IMR-90 (cell line): Measurements from ENCODE around the gene PDZRN3. TPM values are rescaled to one million over a fixed set of nuclear protein-coding genes. Genes with fewer than 3 reads are reported as not detected.

ENCODE experiments used
- ATAC-seq: fragments of 200-7000 bp; cut with Tn5 transposase; 2 replicates; pipeline ENCODE4 v1.9.1; 2020; ENCODE audit warnings: low read depth, mild to moderate bottlenecking, moderate library complexity
- BruUV-seq: library from RNA; stranded (reverse); fragments of 400-500 nt; replicated peaks from 2 replicates; lab custom pipeline; 2021; lab: Mats Ljungman, UMichigan
- CTCF ChIA-PET: fragments of 300-600 bp; formaldehyde crosslinking; extraction: SDS; loops from one replicate; lab custom pipeline; 2021; ENCODE audit warnings: antibody characterized with exemption; lab: Yijun Ruan, JAX
- POLR2A ChIA-PET: fragments of 300-600 bp; sonication (Branson Sonifier 250); formaldehyde crosslinking; loops from one replicate; lab custom pipeline; 2022; ENCODE audit warnings: antibody characterized with exemption; ENCODE audit not compliant: unreplicated experiment; lab: Charles Lee
- DNase-seq: peaks from one replicate; pipeline ENCODE4 v3.0.0; 2013
- H2AFZ ChIP-seq: replicated peaks from 2 replicates; pipeline ENCODE3; 2013; ENCODE audit warnings: low read length, mild to moderate bottlenecking; ENCODE audit not compliant: poor library complexity
- H2AK5ac ChIP-seq: 2 replicates; pipeline ENCODE4 v1.6.1; 2013; ENCODE audit warnings: low read depth, low read length, inconsistent platforms
- H2AK9ac ChIP-seq: replicated peaks from 2 replicates; pipeline ENCODE3; 2013; ENCODE audit warnings: mild to moderate bottlenecking, low read depth, low read length, moderate library complexity; ENCODE audit not compliant: poor library complexity
- H2BK120ac ChIP-seq: 2 replicates; pipeline ENCODE4 v1.6.1; 2013; ENCODE audit warnings: low read depth, low read length, inconsistent platforms
- H2BK15ac ChIP-seq: 3 replicates; pipeline ENCODE4 v1.6.1; 2013; ENCODE audit warnings: low read depth, low read length, inconsistent platforms
- H2BK20ac ChIP-seq: 2 replicates; pipeline ENCODE4 v1.6.1; 2013; ENCODE audit warnings: low read depth, mild to moderate bottlenecking, inconsistent platforms, low read length, moderate library complexity
- H2BK5ac ChIP-seq: 2 replicates; pipeline ENCODE4 v1.6.1; 2013; ENCODE audit warnings: mild to moderate bottlenecking, low read depth, low read length, inconsistent platforms; ENCODE audit not compliant: poor library complexity, severe bottlenecking
- H3K14ac ChIP-seq: replicated peaks from 2 replicates; pipeline ENCODE4 v1.6.1; 2013; ENCODE audit warnings: low read depth, low read length, inconsistent platforms
- H3K18ac ChIP-seq: 2 replicates; pipeline ENCODE4 v1.6.1; 2013; ENCODE audit warnings: low read depth, low read length, control low read depth
- H3K23ac ChIP-seq: 2 replicates; pipeline ENCODE4 v1.6.1; 2013; ENCODE audit warnings: low read depth, low read length, inconsistent platforms
- H3K27ac ChIP-seq: 2 replicates; pipeline ENCODE4 v1.5.1; 2013; ENCODE audit warnings: mild to moderate bottlenecking, control low read depth, low read length; ENCODE audit not compliant: insufficient read depth
- H3K27me3 ChIP-seq: 2 replicates; pipeline ENCODE4 v1.6.1; 2013; ENCODE audit warnings: low read length; ENCODE audit not compliant: control insufficient read depth, insufficient read depth
- H3K36me3 ChIP-seq: 2 replicates; pipeline ENCODE4 v1.6.1; 2013; ENCODE audit warnings: low read length, mixed read lengths; ENCODE audit not compliant: control insufficient read depth, insufficient read depth
- H3K4ac ChIP-seq: 2 replicates; pipeline ENCODE4 v1.6.1; 2013; ENCODE audit warnings: low read depth, low read length, inconsistent platforms
- H3K4me1 ChIP-seq: 2 replicates; pipeline ENCODE4 v1.6.1; 2013; ENCODE audit warnings: low read length, mixed read lengths; ENCODE audit not compliant: control insufficient read depth, insufficient read depth
- H3K4me2 ChIP-seq: 2 replicates; pipeline ENCODE4 v1.6.1; 2013; ENCODE audit warnings: low read depth, mild to moderate bottlenecking, control low read depth, low read length, moderate library complexity
- H3K4me3 ChIP-seq: 2 replicates; pipeline ENCODE4 v1.5.1; 2013; ENCODE audit warnings: low read depth, mild to moderate bottlenecking, control low read depth, low read length, moderate library complexity; ENCODE audit not compliant: insufficient read depth
- H3K56ac ChIP-seq: 2 replicates; pipeline ENCODE4 v1.6.1; 2013; ENCODE audit warnings: low read length, inconsistent platforms; ENCODE audit not compliant: insufficient read depth; ENCODE audit errors: extremely low read depth
- H3K79me1 ChIP-seq, 2 experiments: 2 replicates each; pipeline ENCODE4 v1.6.1; 2013; ENCODE audit warnings: low read length in 2 of 2, inconsistent platforms in 1 of 2, low read depth in 1 of 2
- H3K9ac ChIP-seq: 2 replicates; pipeline ENCODE4 v1.6.1; 2013; ENCODE audit warnings: low read depth, low read length, control low read depth
- H3K9me1 ChIP-seq: 2 replicates; pipeline ENCODE4 v1.6.1; 2013; ENCODE audit warnings: low read length, inconsistent platforms; ENCODE audit not compliant: insufficient read depth
- H3K9me3 ChIP-seq: 2 replicates; pipeline ENCODE4 v1.6.1; 2013; ENCODE audit warnings: low read length; ENCODE audit not compliant: control insufficient read depth, insufficient read depth
- H4K20me1 ChIP-seq: 2 replicates; pipeline ENCODE4 v1.6.1; 2013; ENCODE audit warnings: low read length, inconsistent platforms; ENCODE audit not compliant: insufficient read depth
- H4K5ac ChIP-seq: 2 replicates; pipeline ENCODE4 v1.6.1; 2013; ENCODE audit warnings: mild to moderate bottlenecking, low read depth, low read length, control low read depth
- H4K8ac ChIP-seq, 2 experiments: 2 replicates each; pipeline ENCODE4 v1.6.1; 2013; ENCODE audit warnings: low read depth in 2 of 2, low read length in 2 of 2, control low read depth in 1 of 2, inconsistent platforms in 1 of 2
- H4K91ac ChIP-seq: 2 replicates; pipeline ENCODE4 v1.6.1; 2013; ENCODE audit warnings: low read depth, low read length, inconsistent platforms; ENCODE audit not compliant: insufficient read depth
- CEBPB ChIP-seq: IDR thresholded peaks from 2 replicates; pipeline ENCODE4 v1.6.1; 2012; ENCODE audit warnings: low read depth, low read length, improper control_type of control experiment
- MAFK ChIP-seq: IDR thresholded peaks from 2 replicates; pipeline ENCODE4 v1.6.1; 2012; ENCODE audit warnings: low read depth, low read length, improper control_type of control experiment
- RCOR1 ChIP-seq: IDR thresholded peaks from 2 replicates; pipeline ENCODE4 v1.6.1; 2012; ENCODE audit warnings: mild to moderate bottlenecking, low read length, improper control_type of control experiment; ENCODE audit not compliant: insufficient replicate concordance
- whole genome bisulfite sequencing, 2 experiments: methylation state at CpG; one replicate each; pipeline versions ENCODE4 v1.1.5 to v1.1.7; 2013; ENCODE audit warnings: missing lambda C conversion rate in 2 of 2; ENCODE audit not compliant: insufficient read length in 1 of 2; ENCODE audit errors: extremely low coverage in 2 of 2; 5-methylcytosine and 5-hydroxymethylcytosine counted together
- dilution Hi-C: fragments of 300-500 bp; cut with HindIII; formaldehyde crosslinking; loops from one replicate; pipeline ENCODE4 v1.14.3; 2018; ENCODE audit warnings: low sequenced_read_pairs; ENCODE audit not compliant: unreplicated experiment
- in situ Hi-C: fragments of 300-500 bp; cut with MboI; formaldehyde crosslinking; loops from 3 replicates; pipeline ENCODE4 v1.14.3; 2019; ENCODE audit warnings: low sequenced_read_pairs, inconsistent platforms, mixed read lengths
- intact Hi-C: fragments of 100-400 bp; cut with micrococcal nuclease; formaldehyde crosslinking; loops from 2 replicates; pipeline ENCODE4 v1.10.0; 2022
- polyA plus RNA-seq, 3 experiments: library from polyadenylated mRNA; depleted of rRNA; stranded (reverse); fragments of >200 nt; gene quantifications; 2 replicates each; pipeline ENCODE4 v1.2.3, GENCODE V29; 2012; ENCODE audit warnings: low replicate concordance in 1 of 3
- total RNA-seq: library from RNA; depleted of rRNA; stranded (reverse); fragments of >200 nt; gene quantifications from 2 replicates; pipeline ENCODE4 v1.2.3, GENCODE V29; 2012
- TF ChIP-seq, protein P1 (sequence below): fragments of 150-350 bp; IDR thresholded peaks from 2 replicates; pipeline ENCODE4 v1.6.1; 2016; ENCODE audit warnings: low read depth, mild to moderate bottlenecking, low read length, moderate library complexity, borderline replicate concordance
- TF ChIP-seq, protein P2 (sequence below): fragments of 150-350 bp; IDR thresholded peaks from 2 replicates; pipeline ENCODE4 v1.6.1; 2017; ENCODE audit warnings: mild to moderate bottlenecking, antibody characterized with exemption, low read length, low read depth

The PDZRN3 gene
- total and polyA plus RNA-seq, 2 of the 4 experiments (the other 2 are of a cell fraction), result 9.4 to 17.0 TPM

- Histone ChIP-seq H3K18ac (peak overlapping the region; percentile 88), H2AK5ac (peak overlapping the region; percentile 11; the same call in 1 of the 2 replicates), H4K8ac (peak overlapping the region; percentile 20 to 77), H2BK5ac (peak overlapping the region; percentile 17), H3K9ac (peak overlapping the region; percentile 48; the same call in 1 of the 2 replicates), H2BK20ac (peak overlapping the region; percentile 22), H3K4me2 (peak overlapping the region; percentile 21), H3K14ac (peak overlapping the region; percentile 8; the same call in 1 of the 2 replicates), H2BK120ac (peak overlapping the region; percentile 80), H4K91ac (peak overlapping the region; percentile 57), H3K36me3 (no peaks in the 10 kb centered on the region), H3K27ac (peak overlapping the region; percentile 95), H3K4me3 (no peak overlapping the region), H2AK9ac (no peak overlapping the region), H3K27me3 (no peaks in the 10 kb centered on the region), H2AFZ (peak overlapping the region; percentile 68), H3K56ac (no peak overlapping the region; the same call in 1 of the 2 replicates), H3K23ac (peak overlapping the region; percentile 66; the same call in 1 of the 2 replicates), H3K4ac (peak overlapping the region; percentile 70), H2BK15ac (peak overlapping the region; percentile 33; the same call in 1 of the 3 replicates), H3K79me1 (peaks cover 5 to 33% of the 10 kb centered on the region in 2 experiments; a peak in 3 of 4 replicates), H3K9me1 (peaks cover 10% of the 10 kb centered on the region), H4K5ac (peak overlapping the region; percentile 93), H3K9me3 (no peaks in the 10 kb centered on the region), H3K4me1 (peaks cover 31% of the 10 kb centered on the region), H4K20me1 (no peaks in the 10 kb centered on the region)
- CTCF ChIA-PET, result interaction anchor here (0.6 to 1.5 kb wide), 3 partner anchors 74 to 259 kb away, joined by 3 to 6 read pairs (median 4); no protein-coding TSS in a partner anchor
- dilution Hi-C loops (loop anchor here (25.0 kb wide), 1 partner anchor 102 kb away; the partner anchor contains the start of gene PDZRN3), intact Hi-C loops (loop anchor here (5.0 kb wide), 4 partner anchors 37 to 357 kb away; no protein-coding TSS in a partner anchor), in situ Hi-C loops (loop anchor here (10.0 to 25.0 kb wide), 3 partner anchors 102 to 335 kb away; partner anchors contain the start of gene PDZRN3)
- WGBS, 2 experiments, result no CpG with 5 or more reads among the region's 7 CpGs
- POLR2A ChIA-PET, result interaction anchor here (0.6 kb wide), 1 partner anchor 132 kb away, joined by 3 read pairs; no protein-coding TSS in a partner anchor
- DNase-seq (peak; percentile 35), ATAC-seq (peak; percentile 42)
- no TSS peak for BruUV-seq
- TF ChIP-seq CEBPB (no peak), MAFK (no peak), RCOR1 (no peak)
- TF ChIP-seq, protein P1, sequence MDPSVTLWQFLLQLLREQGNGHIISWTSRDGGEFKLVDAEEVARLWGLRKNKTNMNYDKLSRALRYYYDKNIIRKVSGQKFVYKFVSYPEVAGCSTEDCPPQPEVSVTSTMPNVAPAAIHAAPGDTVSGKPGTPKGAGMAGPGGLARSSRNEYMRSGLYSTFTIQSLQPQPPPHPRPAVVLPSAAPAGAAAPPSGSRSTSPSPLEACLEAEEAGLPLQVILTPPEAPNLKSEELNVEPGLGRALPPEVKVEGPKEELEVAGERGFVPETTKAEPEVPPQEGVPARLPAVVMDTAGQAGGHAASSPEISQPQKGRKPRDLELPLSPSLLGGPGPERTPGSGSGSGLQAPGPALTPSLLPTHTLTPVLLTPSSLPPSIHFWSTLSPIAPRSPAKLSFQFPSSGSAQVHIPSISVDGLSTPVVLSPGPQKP, result no peak
- TF ChIP-seq, protein P2, sequence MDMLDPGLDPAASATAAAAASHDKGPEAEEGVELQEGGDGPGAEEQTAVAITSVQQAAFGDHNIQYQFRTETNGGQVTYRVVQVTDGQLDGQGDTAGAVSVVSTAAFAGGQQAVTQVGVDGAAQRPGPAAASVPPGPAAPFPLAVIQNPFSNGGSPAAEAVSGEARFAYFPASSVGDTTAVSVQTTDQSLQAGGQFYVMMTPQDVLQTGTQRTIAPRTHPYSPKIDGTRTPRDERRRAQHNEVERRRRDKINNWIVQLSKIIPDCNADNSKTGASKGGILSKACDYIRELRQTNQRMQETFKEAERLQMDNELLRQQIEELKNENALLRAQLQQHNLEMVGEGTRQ, result no peak
These were observed 114.9 kb downstream of the PDZRN3 start for GRCh38 chr3:73509816-73510215.
